Neural cell (in vitro differentiated cells): Measurements from ENCODE around the gene INPP5A.

Experiments used
- CTCF ChIP-seq: fragments of 450-650 bp; IDR thresholded peaks from 2 replicates; pipeline ENCODE4 v1.5.1; 2014; ENCODE audit warnings: antibody characterized with exemption, mild to moderate bottlenecking, moderate library complexity; ENCODE audit not compliant: poor library complexity, severe bottlenecking
- EP300 ChIP-seq: fragments of 450-650 bp; conservative IDR thresholded peaks from 2 replicates; pipeline ENCODE4 v1.6.1; 2014; ENCODE audit warnings: antibody characterized with exemption, mild to moderate bottlenecking, moderate library complexity; ENCODE audit not compliant: poor library complexity, severe bottlenecking
- EZH2 ChIP-seq: fragments of 200-600, 300-800 bp; shearing (Covaris generic), sonication (generic); IDR thresholded peaks from 2 replicates; pipeline ENCODE4 v1.6.1; 2014; ENCODE audit warnings: antibody characterized with exemption, low read length, borderline replicate concordance, mild to moderate bottlenecking; ENCODE audit not compliant: insufficient read depth, poor library complexity, severe bottlenecking
- POLR2AphosphoS5 ChIP-seq: IDR thresholded peaks from 2 replicates; pipeline ENCODE4 v1.6.1; 2012
- RAD21 ChIP-seq: fragments of 450-650 bp; conservative IDR thresholded peaks from 2 replicates; pipeline ENCODE4 v1.6.1; 2014; ENCODE audit warnings: antibody characterized with exemption, mild to moderate bottlenecking, moderate library complexity
- TAF1 ChIP-seq: IDR thresholded peaks from 2 replicates; pipeline ENCODE4 v1.6.1; 2012; ENCODE audit warnings: low read depth
- TF ChIP-seq, protein P1 (sequence below): IDR thresholded peaks from 2 replicates; pipeline ENCODE4 v1.6.1; 2012; ENCODE audit warnings: borderline replicate concordance

- TF ChIP-seq TAF1 (no peak), POLR2AphosphoS5 (no peak), EZH2 (no peak), CTCF (no peak), RAD21 (no peak), EP300 (no peak)
- TF ChIP-seq, protein P1, sequence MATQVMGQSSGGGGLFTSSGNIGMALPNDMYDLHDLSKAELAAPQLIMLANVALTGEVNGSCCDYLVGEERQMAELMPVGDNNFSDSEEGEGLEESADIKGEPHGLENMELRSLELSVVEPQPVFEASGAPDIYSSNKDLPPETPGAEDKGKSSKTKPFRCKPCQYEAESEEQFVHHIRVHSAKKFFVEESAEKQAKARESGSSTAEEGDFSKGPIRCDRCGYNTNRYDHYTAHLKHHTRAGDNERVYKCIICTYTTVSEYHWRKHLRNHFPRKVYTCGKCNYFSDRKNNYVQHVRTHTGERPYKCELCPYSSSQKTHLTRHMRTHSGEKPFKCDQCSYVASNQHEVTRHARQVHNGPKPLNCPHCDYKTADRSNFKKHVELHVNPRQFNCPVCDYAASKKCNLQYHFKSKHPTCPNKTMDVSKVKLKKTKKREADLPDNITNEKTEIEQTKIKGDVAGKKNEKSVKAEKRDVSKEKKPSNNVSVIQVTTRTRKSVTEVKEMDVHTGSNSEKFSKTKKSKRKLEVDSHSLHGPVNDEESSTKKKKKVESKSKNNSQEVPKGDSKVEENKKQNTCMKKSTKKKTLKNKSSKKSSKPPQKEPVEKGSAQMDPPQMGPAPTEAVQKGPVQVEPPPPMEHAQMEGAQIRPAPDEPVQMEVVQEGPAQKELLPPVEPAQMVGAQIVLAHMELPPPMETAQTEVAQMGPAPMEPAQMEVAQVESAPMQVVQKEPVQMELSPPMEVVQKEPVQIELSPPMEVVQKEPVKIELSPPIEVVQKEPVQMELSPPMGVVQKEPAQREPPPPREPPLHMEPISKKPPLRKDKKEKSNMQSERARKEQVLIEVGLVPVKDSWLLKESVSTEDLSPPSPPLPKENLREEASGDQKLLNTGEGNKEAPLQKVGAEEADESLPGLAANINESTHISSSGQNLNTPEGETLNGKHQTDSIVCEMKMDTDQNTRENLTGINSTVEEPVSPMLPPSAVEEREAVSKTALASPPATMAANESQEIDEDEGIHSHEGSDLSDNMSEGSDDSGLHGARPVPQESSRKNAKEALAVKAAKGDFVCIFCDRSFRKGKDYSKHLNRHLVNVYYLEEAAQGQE = no peak
Observed at GRCh38 chr10:132721725-132722124, 184.1 kb downstream of the INPP5A start.
